DND-41 (cell line): Measurements from ENCODE around the gene ZDHHC14.
"Not testable (repeated sequence)": the region's sequence is repeated elsewhere in the genome, so short reads cannot be mapped to it uniquely, and the experiment has no call there.

Source experiments
- ATAC-seq: fragments of 200-7000 bp; cut with Tn5 transposase; 3 replicates; pipeline ENCODE4 v1.9.1; 2021; ENCODE audit warnings: low read depth; ENCODE audit not compliant: insufficient read depth
- DNase-seq: peaks from one replicate; pipeline ENCODE4 v3.0.0-alpha.2; 2020
- H2AFZ ChIP-seq: 2 replicates; pipeline ENCODE4 v1.6.0; 2012; ENCODE audit warnings: low read depth, low read length
- H3K27ac ChIP-seq: 2 replicates; pipeline ENCODE4 v1.5.1; 2012; ENCODE audit warnings: low read length, inconsistent platforms
- H3K27me3 ChIP-seq: fragments of 200-600 bp; sonication (generic); 2 replicates; pipeline ENCODE4 v1.6.0; 2012; ENCODE audit warnings: low read length, mild to moderate bottlenecking, inconsistent platforms; ENCODE audit not compliant: insufficient read depth, poor library complexity
- H3K36me3 ChIP-seq: 2 replicates; pipeline ENCODE4 v1.5.1; 2012; ENCODE audit warnings: low read length, inconsistent platforms; ENCODE audit not compliant: insufficient read depth
- H3K4me1 ChIP-seq: 2 replicates; pipeline ENCODE4 v1.5.1; 2012; ENCODE audit warnings: mild to moderate bottlenecking, low read length; ENCODE audit not compliant: insufficient read depth
- H3K4me2 ChIP-seq: 2 replicates; pipeline ENCODE4 v1.6.0; 2012; ENCODE audit warnings: mild to moderate bottlenecking, moderate library complexity, low read length, inconsistent platforms; ENCODE audit not compliant: insufficient read depth
- H3K4me3 ChIP-seq, 2 experiments: fragments of 200-600 bp in 1 of 2; shearing (Covaris generic) in 1 of 2; 2 replicates each; pipeline ENCODE4 v1.5.1; 2012 to 2016; ENCODE audit warnings: inconsistent platforms in 2 of 2, low read length in 2 of 2, mild to moderate bottlenecking in 2 of 2, low read depth in 1 of 2, moderate library complexity in 1 of 2
- H3K79me2 ChIP-seq: 2 replicates; pipeline ENCODE4 v1.6.0; 2012; ENCODE audit warnings: low read length, inconsistent platforms; ENCODE audit not compliant: insufficient read depth
- H3K9ac ChIP-seq: 2 replicates; pipeline ENCODE4 v1.6.0; 2012; ENCODE audit warnings: low read depth, mild to moderate bottlenecking, inconsistent platforms, low read length, moderate library complexity
- H3K9me3 ChIP-seq: 2 replicates; pipeline ENCODE4 v1.5.1; 2012; ENCODE audit warnings: low read length, moderate library complexity, mild to moderate bottlenecking, inconsistent platforms; ENCODE audit not compliant: insufficient read depth, severe bottlenecking
- H4K20me1 ChIP-seq: 2 replicates; pipeline ENCODE4 v1.6.0; 2012; ENCODE audit warnings: low read length; ENCODE audit not compliant: insufficient read depth
- CTCF ChIP-seq: IDR thresholded peaks from 2 replicates; pipeline ENCODE4 v1.5.1; 2012; ENCODE audit warnings: borderline replicate concordance, low read length, moderate library complexity, mild to moderate bottlenecking; ENCODE audit not compliant: poor library complexity, severe bottlenecking; ENCODE audit errors: extremely low read depth
- EZH2 ChIP-seq: IDR thresholded peaks from 3 replicates; pipeline ENCODE4 v1.6.1; 2012; ENCODE audit warnings: borderline replicate concordance, low read depth, mild to moderate bottlenecking, moderate library complexity, low read length, inconsistent platforms; ENCODE audit not compliant: severe bottlenecking

The ZDHHC14 gene

DNA sequence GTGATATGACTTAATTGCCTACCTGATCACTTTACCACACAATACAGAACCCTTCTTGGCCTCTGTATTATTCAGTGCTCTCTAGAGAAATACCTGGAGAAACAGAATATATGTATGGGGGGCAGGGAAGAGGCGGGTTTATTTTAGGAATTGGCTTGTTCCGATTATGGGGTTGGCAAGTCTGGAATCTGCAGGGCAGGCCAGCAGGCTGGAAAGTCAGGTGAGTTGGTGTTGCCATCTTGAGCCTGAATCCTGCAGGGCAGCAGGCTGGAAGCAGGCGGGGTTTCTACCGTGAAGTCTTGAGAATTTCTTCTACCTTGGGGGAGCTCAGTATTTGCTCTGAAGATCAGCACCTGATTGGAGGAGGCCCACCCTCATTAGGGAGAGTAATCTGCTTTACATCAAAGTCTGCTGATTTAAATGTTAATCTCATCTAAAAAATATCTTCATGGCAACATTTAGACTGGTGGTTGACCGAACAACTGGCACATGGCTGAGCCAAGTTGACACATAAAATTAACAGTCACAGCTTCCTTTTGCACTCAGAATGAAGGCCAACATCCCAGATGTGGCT, 193.9 kb downstream of the ZDHHC14 start:
- H3K27ac ChIP-seq = no peak overlapping the region
- H3K27me3 ChIP-seq = no peaks in the 10 kb centered on the region
- H3K4me2 ChIP-seq = no peak overlapping the region
- ATAC-seq (no peak), DNase-seq (no peak)
- no peak overlapping the region for H3K9ac ChIP-seq
- H2AFZ ChIP-seq = no peak overlapping the region
- H4K20me1 ChIP-seq = no peaks in the 10 kb centered on the region
- H3K79me2 ChIP-seq = no peaks in the 10 kb centered on the region
- no peaks in the 10 kb centered on the region for H3K36me3 ChIP-seq
- TF ChIP-seq EZH2 = no peak
- TF ChIP-seq CTCF = no peak
- no peaks in the 10 kb centered on the region for H3K9me3 ChIP-seq
- no peak overlapping the region for H3K4me3 ChIP-seq
- peaks cover 22% of the 10 kb centered on the region for H3K4me1 ChIP-seq

DNA sequence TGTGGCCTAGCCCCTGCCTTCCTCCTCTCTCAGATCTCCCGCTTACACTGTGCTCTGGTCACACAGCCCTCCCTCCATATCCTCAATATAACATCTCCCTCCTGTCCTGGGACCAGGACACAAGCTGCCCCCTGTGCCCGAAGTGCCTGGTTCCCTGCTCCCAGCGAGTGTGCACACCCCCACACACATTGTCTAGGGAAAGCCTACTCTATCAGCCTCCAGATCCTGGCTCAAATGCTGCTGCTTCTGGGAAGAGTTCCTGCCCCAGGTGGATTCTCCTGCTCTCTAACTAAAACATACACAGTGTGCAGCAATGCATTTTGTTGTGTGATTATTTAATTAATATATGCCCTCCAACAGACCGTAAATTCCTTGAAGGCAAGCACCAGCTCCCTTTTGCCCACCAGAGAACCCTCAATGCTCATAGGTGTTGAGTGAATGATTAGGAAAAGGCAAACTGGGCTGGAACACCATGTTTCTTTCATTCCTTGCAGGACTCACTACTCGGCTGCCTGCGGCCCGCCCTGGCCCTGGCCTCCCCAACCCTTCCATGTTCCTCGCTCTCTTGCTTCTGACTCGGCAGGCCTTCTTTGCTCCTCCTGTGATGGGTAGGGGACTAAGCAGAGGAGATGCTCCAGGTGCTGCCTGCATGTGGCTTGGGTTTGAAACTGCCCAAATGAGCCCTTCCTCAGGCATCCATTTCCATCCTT, 194.6 kb downstream of the ZDHHC14 start:
- Histone ChIP-seq H3K9ac (no peak overlapping the region), H2AFZ (no peak overlapping the region), H3K27ac (no peak overlapping the region), H3K36me3 (no peaks in the 10 kb centered on the region), H3K4me2 (no peak overlapping the region), H4K20me1 (no peaks in the 10 kb centered on the region), H3K9me3 (no peaks in the 10 kb centered on the region), H3K27me3 (no peaks in the 10 kb centered on the region), H3K4me3 (no peak overlapping the region), H3K79me2 (no peaks in the 10 kb centered on the region), H3K4me1 (peaks cover 15% of the 10 kb centered on the region)
- DNase-seq (no peak), ATAC-seq (no peak)
- TF ChIP-seq EZH2 = no peak
- TF ChIP-seq CTCF = no peak

DNA sequence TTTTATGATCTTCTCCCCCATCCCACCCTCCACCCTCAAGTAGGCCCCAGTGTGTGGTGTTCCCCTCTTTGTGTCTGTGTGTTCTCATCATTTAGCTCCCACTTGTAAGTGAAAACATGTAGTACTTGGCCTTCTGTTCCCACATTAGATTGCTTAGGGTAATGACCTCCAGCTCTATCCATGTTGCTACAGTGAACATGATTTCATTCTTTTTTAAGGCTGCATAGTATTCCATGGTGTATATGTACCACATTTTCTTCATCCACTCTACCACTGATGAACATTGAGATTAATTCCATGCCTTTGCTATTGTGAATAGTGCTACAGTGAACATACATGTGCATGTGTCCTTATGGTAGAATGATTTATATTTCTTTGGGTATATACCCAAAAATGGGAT, 196.0 kb downstream of the ZDHHC14 start:
- not testable (repeated sequence) for H3K4me3 ChIP-seq, H4K20me1 ChIP-seq, DNase-seq, H3K79me2 ChIP-seq, H3K4me1 ChIP-seq, H3K9ac ChIP-seq, H3K36me3 ChIP-seq, ATAC-seq, H3K9me3 ChIP-seq, H3K4me2 ChIP-seq, H3K27me3 ChIP-seq, H3K27ac ChIP-seq, H2AFZ ChIP-seq

DNA sequence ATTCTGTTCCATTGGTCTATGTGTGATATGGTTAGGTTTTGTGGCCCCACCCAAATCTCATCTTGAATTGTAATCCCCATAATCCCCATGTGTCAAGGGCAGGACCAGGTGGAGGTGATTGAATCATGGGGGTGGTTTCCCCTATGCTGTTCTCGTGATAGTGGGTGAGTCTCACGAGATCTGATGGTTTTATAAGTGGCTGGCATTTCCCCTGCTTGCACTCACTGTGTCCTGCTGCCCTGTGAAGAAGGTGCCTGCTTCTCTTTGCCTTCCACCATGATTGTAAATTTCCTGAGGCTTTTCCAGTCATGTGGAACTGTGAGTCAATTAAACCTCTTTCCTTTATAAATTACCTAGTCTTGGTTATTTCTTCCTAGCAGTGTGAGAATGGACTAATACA, 197.5 kb downstream of the ZDHHC14 start:
- not testable (repeated sequence) for ATAC-seq, H3K79me2 ChIP-seq, DNase-seq, H3K36me3 ChIP-seq, H3K4me2 ChIP-seq, H2AFZ ChIP-seq, H3K27ac ChIP-seq, H3K9ac ChIP-seq, H3K4me3 ChIP-seq, H3K27me3 ChIP-seq, H4K20me1 ChIP-seq, H3K4me1 ChIP-seq, H3K9me3 ChIP-seq
